Measurements from ENCODE around the gene CCDC170.

- TF ChIP-seq POLR2A (IDR thresholded peaks at IDR 0.05; ENCODE audit: borderline replicate concordance, extremely low read depth, insufficient read depth, insufficient read length) (no peak), CTCF (IDR thresholded peaks at IDR 0.05 in 2 of 3, conservative IDR thresholded peaks at IDR 0.05 in 1 of 3; ENCODE audit: borderline replicate concordance in 1 of 3, insufficient read depth in 1 of 3, low read depth in 2 of 3, low read length in 2 of 3) (no peak), SP1 (IDR thresholded peaks at IDR 0.05; ENCODE audit: low read depth) (no peak), RAD21 (IDR thresholded peaks at IDR 0.05; ENCODE audit: low read depth) (no peak), EZH2 (IDR thresholded peaks at IDR 0.05) (no peak), YY1 (IDR thresholded peaks at IDR 0.05; ENCODE audit: extremely low read depth, insufficient replicate concordance, low read depth, low read length) (no peak), EZH2phosphoT487 (IDR thresholded peaks at IDR 0.05; ENCODE audit: borderline replicate concordance) (no peak), SIN3A (IDR thresholded peaks at IDR 0.05; ENCODE audit: low read depth) (no peak), EGR1 (IDR thresholded peaks at IDR 0.05; ENCODE audit: low read depth) (no peak), TCF7L2 (IDR thresholded peaks at IDR 0.05; ENCODE audit: borderline replicate concordance, extremely low read depth, insufficient read depth, insufficient read length) (no peak)
Measured at GRCh38 chr6:151512481-151512880, 18.7 kb downstream of the CCDC170 start.
